SK-N-SH (cell line): ENCODE results near the gene TXNDC5. TPM values are rescaled to one million over a fixed set of nuclear protein-coding genes. Genes with fewer than 3 reads are reported as not detected.

Experiments used
- CTCF ChIA-PET: fragments of 300-600, 350-600 bp; formaldehyde crosslinking; extraction: SDS; loops from one replicate; lab custom pipeline; 2021; lab: Yijun Ruan, JAX
- POLR2A ChIA-PET: fragments of 350-600 bp; sonication (Branson Sonifier 250); formaldehyde crosslinking; extraction: SDS; loops from one replicate; lab custom pipeline; 2020; ENCODE audit warnings: antibody characterized with exemption, inconsistent platforms; lab: Yijun Ruan, JAX
- DNase-seq: peaks from one replicate; pipeline ENCODE4 v3.0.0; 2012
- H2AFZ ChIP-seq: fragments of 200-600 bp; sonication (generic); 2 replicates; pipeline ENCODE4 v1.8.1; 2016; ENCODE audit warnings: antibody characterized with exemption, mild to moderate bottlenecking, low read depth
- H3F3A ChIP-seq: fragments of 200-600 bp; sonication (generic); replicated peaks from 2 replicates; pipeline ENCODE3; 2016; ENCODE audit warnings: antibody characterized with exemption, mild to moderate bottlenecking; ENCODE audit not compliant: insufficient read depth
- H3K27ac ChIP-seq, 2 experiments: fragments of 200-500 bp in 1 of 2; fragments of 200-600 bp in 1 of 2; sonication (Bioruptor generic) in 1 of 2; sonication (generic), shearing (Covaris generic) in 1 of 2; 2 replicates each; pipeline versions ENCODE4 v1.5.1 to v1.6.1; 2014 to 2016; ENCODE audit warnings: low read depth in 2 of 2, inconsistent platforms in 1 of 2, low read length in 1 of 2, mild to moderate bottlenecking in 1 of 2, mixed read lengths in 1 of 2
- H3K27me3 ChIP-seq: fragments of 200-600 bp; sonication (generic), shearing (Covaris generic); 2 replicates; pipeline ENCODE4 v1.6.1; 2016; ENCODE audit warnings: mixed run types; ENCODE audit not compliant: insufficient read depth
- H3K36me3 ChIP-seq, 2 experiments: fragments of 200-500 bp in 1 of 2; fragments of 200-600 bp in 1 of 2; sonication (Bioruptor generic) in 1 of 2; sonication (generic) in 1 of 2; replicated peaks in 1 of 2; 2 replicates each; pipeline versions ENCODE3 to v1.5.1; 2014 to 2016; ENCODE audit warnings: low read length in 1 of 2, mild to moderate bottlenecking in 1 of 2; ENCODE audit not compliant: insufficient read depth in 2 of 2, control insufficient read depth in 1 of 2
- H3K4me1 ChIP-seq, 2 experiments: fragments of 200-500 bp in 1 of 2; fragments of 200-600 bp in 1 of 2; sonication (Bioruptor generic) in 1 of 2; sonication (generic), shearing (Covaris generic) in 1 of 2; 2 replicates each; pipeline versions ENCODE4 v1.5.1 to v1.6.1; 2014 to 2016; ENCODE audit warnings: low read depth in 1 of 2, low read length in 1 of 2, mixed run types in 1 of 2; ENCODE audit not compliant: insufficient read depth in 2 of 2, control insufficient read depth in 1 of 2
- H3K4me2 ChIP-seq: fragments of 200-600 bp; sonication (generic), shearing (Covaris generic); 2 replicates; pipeline ENCODE4 v1.6.1; 2017; ENCODE audit warnings: mixed run types
- H3K4me3 ChIP-seq, 2 experiments: fragments of 200-500 bp in 1 of 2; fragments of 200-600 bp in 1 of 2; sonication (Bioruptor generic) in 1 of 2; sonication (generic), shearing (Covaris generic) in 1 of 2; 2 replicates each; pipeline versions ENCODE4 v1.5.1 to v1.8.1; 2014 to 2016; ENCODE audit warnings: low read depth in 2 of 2, inconsistent platforms in 1 of 2, low read length in 1 of 2, mild to moderate bottlenecking in 1 of 2, mixed read lengths in 1 of 2, moderate library complexity in 1 of 2
- H3K79me2 ChIP-seq: fragments of 200-600 bp; sonication (generic); 2 replicates; pipeline ENCODE4 v1.8.1; 2017; ENCODE audit warnings: mild to moderate bottlenecking; ENCODE audit not compliant: insufficient read depth
- H3K9ac ChIP-seq: fragments of 200-600 bp; sonication (generic); 2 replicates; pipeline ENCODE4 v1.6.1; 2017; ENCODE audit warnings: mixed run types
- H3K9me2 ChIP-seq: fragments of 200-600 bp; sonication (generic); 2 replicates; pipeline ENCODE4 v1.6.1; 2017; ENCODE audit warnings: mixed run types
- H3K9me3 ChIP-seq: fragments of 200-600 bp; sonication (generic); 2 replicates; pipeline ENCODE4 v1.6.1; 2017; ENCODE audit warnings: mixed run types, mild to moderate bottlenecking, moderate library complexity
- H4K20me1 ChIP-seq: fragments of 200-600 bp; sonication (generic); 2 replicates; pipeline ENCODE4 v1.6.1; 2017; ENCODE audit warnings: mild to moderate bottlenecking, mixed run types; ENCODE audit not compliant: insufficient read depth
- CHD2 ChIP-seq: fragments of 150-350 bp; IDR thresholded peaks from 2 replicates; pipeline ENCODE4 v1.6.1; 2018; ENCODE audit warnings: low read length; ENCODE audit not compliant: partially characterized antibody
- EP300 ChIP-seq, 2 experiments: IDR thresholded peaks; 2 replicates each; pipeline versions ENCODE4 v1.4.0 to v1.6.1; 2012; ENCODE audit warnings: borderline replicate concordance in 1 of 2, low read depth in 1 of 2, low read length in 1 of 2
- FOXM1 ChIP-seq: IDR thresholded peaks from 2 replicates; pipeline ENCODE4 v1.4.0; 2012; ENCODE audit warnings: low read depth, mild to moderate bottlenecking
- GABPA ChIP-seq: IDR thresholded peaks from 2 replicates; pipeline ENCODE4 v1.4.0; 2012; ENCODE audit warnings: low read depth, mild to moderate bottlenecking
- MXI1 ChIP-seq: IDR thresholded peaks from 2 replicates; pipeline ENCODE4 v1.6.1; 2012; ENCODE audit warnings: mild to moderate bottlenecking, low read depth, low read length, improper control_type of control experiment
- NFIC ChIP-seq: IDR thresholded peaks from 2 replicates; pipeline ENCODE4 v1.4.0; 2012; ENCODE audit warnings: borderline replicate concordance
- NRF1 ChIP-seq: IDR thresholded peaks from 2 replicates; pipeline ENCODE4 v1.6.1; 2012; ENCODE audit warnings: low read depth, mild to moderate bottlenecking, low read length
- RXRA ChIP-seq: IDR thresholded peaks from 2 replicates; pipeline ENCODE4 v1.4.0; 2012; ENCODE audit warnings: low read depth, mild to moderate bottlenecking, borderline replicate concordance
- SMC3 ChIP-seq: IDR thresholded peaks from 2 replicates; pipeline ENCODE4 v1.6.1; 2012; ENCODE audit warnings: low read depth, low read length, improper control_type of control experiment
- TAF1 ChIP-seq: IDR thresholded peaks from 2 replicates; pipeline ENCODE4 v1.6.1; 2012; ENCODE audit warnings: low read depth, mild to moderate bottlenecking, low read length, moderate library complexity, borderline replicate concordance
- TCF12 ChIP-seq: IDR thresholded peaks from 2 replicates; pipeline ENCODE4 v1.4.0; 2012
- USF1 ChIP-seq: IDR thresholded peaks from 2 replicates; pipeline ENCODE4 v1.4.0; 2012; ENCODE audit warnings: low read depth, borderline replicate concordance
- USF2 ChIP-seq: fragments of 150-350 bp; IDR thresholded peaks from 2 replicates; pipeline ENCODE4 v1.6.1; 2017; ENCODE audit warnings: antibody characterized with exemption, low read length, low read depth, borderline replicate concordance
- ZBTB33 ChIP-seq: IDR thresholded peaks from 2 replicates; pipeline ENCODE4 v1.4.0; 2012; ENCODE audit warnings: low read depth, borderline replicate concordance
- WGBS: methylation state at CpG from one replicate; pipeline ENCODE4 v1.1.6; 2017; ENCODE audit warnings: low lambda C conversion rate; 5-methylcytosine and 5-hydroxymethylcytosine counted together
- polyA plus RNA-seq, 3 experiments: library from polyadenylated mRNA; depleted of rRNA; stranded (reverse); fragments of >200 nt; gene quantifications; 2 replicates each; pipeline ENCODE4 v1.2.3, GENCODE V29; 2012
- TF ChIP-seq, protein P1 (sequence below): IDR thresholded peaks from 2 replicates; pipeline ENCODE4 v1.4.0; 2012; ENCODE audit warnings: low read depth
- TF ChIP-seq, protein P2 (sequence below): fragments of 150-350 bp; IDR thresholded peaks from 2 replicates; pipeline ENCODE4 v1.6.1; 2016; ENCODE audit warnings: mild to moderate bottlenecking, low read depth, low read length

The TXNDC5 gene
- polyA plus RNA-seq, 1 of the 3 experiments (the other 2 are of a cell fraction), result 187 TPM

DNA sequence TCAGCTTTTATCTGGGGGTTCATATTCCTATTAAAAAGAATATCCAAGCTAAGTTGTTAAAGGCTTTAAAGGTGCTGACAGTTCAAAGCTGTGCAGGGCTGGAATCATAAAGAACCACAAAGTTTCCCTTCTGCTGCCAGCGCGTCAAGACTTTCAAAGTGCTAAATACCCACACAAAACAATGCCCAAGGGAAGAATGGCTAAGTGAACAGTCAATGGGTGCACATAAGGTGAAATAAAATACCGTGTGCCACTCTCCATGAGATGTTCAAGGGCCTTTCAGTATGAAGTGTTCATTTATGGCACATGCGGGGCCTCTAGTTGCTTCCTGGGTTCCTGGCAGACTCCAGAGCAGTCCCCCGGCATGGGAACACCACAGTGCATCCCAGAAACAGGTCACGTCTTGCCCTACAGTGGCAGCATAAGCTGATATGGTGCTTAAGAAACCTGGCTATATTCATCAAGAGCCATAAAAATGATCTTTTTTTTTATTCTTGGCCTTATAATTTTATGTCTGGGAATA is 14.1 kb downstream of the TXNDC5 start:
- H3K4me1 ChIP-seq, result peaks cover 0 to 9% of the 10 kb centered on the region in 2 experiments; a peak in 1 of 4 replicates
- H3K4me3 ChIP-seq, result no peak overlapping the region
- H3K27me3 ChIP-seq, result no peaks in the 10 kb centered on the region
- H2AFZ ChIP-seq, result no peak overlapping the region
- H3K4me2 ChIP-seq, result no peak overlapping the region
- H3K9ac ChIP-seq, result no peak overlapping the region
- H4K20me1 ChIP-seq, result 0 out of 2 replicates have a peak, but pooled peaks cover 3% of the 10 kb centered on the region
- peaks cover 62 to 87% of the 10 kb centered on the region in 2 experiments for H3K36me3 ChIP-seq
- no peaks in the 10 kb centered on the region for H3K9me3 ChIP-seq
- H3F3A ChIP-seq, result peaks cover 4% of the 10 kb centered on the region
- no peak overlapping the region for H3K27ac ChIP-seq
- no peaks in the 10 kb centered on the region for H3K9me2 ChIP-seq
- 97% methylated on average over 6 of the region's 6 CpGs for WGBS
- DNase-seq, result no peak
- POLR2A ChIA-PET, result no interaction called here
- no peak for TF ChIP-seq SMC3
- no peak for TF ChIP-seq MXI1
- no peak for TF ChIP-seq EP300 (IDR thresholded peaks at IDR 0.05; ENCODE audit: borderline replicate concordance in 1 of 2, low read depth in 1 of 2, low read length in 1 of 2)
- no peak for TF ChIP-seq NFIC
- TF ChIP-seq ZBTB33, result no peak
- no peak for TF ChIP-seq NRF1
- TF ChIP-seq CHD2, result no peak
- TF ChIP-seq FOXM1, result no peak
- no peak for TF ChIP-seq TCF12
- TF ChIP-seq USF2, result no peak
- TF ChIP-seq, protein P1, sequence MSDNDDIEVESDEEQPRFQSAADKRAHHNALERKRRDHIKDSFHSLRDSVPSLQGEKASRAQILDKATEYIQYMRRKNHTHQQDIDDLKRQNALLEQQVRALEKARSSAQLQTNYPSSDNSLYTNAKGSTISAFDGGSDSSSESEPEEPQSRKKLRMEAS, result no peak
- TF ChIP-seq, protein P2, sequence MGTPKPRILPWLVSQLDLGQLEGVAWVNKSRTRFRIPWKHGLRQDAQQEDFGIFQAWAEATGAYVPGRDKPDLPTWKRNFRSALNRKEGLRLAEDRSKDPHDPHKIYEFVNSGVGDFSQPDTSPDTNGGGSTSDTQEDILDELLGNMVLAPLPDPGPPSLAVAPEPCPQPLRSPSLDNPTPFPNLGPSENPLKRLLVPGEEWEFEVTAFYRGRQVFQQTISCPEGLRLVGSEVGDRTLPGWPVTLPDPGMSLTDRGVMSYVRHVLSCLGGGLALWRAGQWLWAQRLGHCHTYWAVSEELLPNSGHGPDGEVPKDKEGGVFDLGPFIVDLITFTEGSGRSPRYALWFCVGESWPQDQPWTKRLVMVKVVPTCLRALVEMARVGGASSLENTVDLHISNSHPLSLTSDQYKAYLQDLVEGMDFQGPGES, result no peak
- TF ChIP-seq RXRA, result no peak
- TF ChIP-seq, all 33 proteins: peak for 0
- peaks cover 3% of the 10 kb centered on the region for H3K79me2 ChIP-seq
- CTCF ChIA-PET, result no interaction called here

- Histone ChIP-seq H3K9me3 (no peaks in the 10 kb centered on the region), H3K9me2 (no peaks in the 10 kb centered on the region), H3F3A (peaks cover 4% of the 10 kb centered on the region), H3K36me3 (peaks cover 68 to 87% of the 10 kb centered on the region in 2 experiments), H3K27me3 (no peaks in the 10 kb centered on the region), H3K4me3 (no peak overlapping the region), H2AFZ (no peak overlapping the region), H3K9ac (no peak overlapping the region), H3K4me1 (peaks cover 0 to 9% of the 10 kb centered on the region in 2 experiments; a peak in 1 of 4 replicates), H3K4me2 (no peak overlapping the region), H3K79me2 (peaks cover 2% of the 10 kb centered on the region; the same call in 1 of the 2 replicates), H3K27ac (no peak overlapping the region; a peak in 1 of 4 replicates), H4K20me1 (no peaks in the 10 kb centered on the region)
- POLR2A ChIA-PET, result no interaction called here
- CTCF ChIA-PET, result interaction anchor here (1.1 kb wide), 1 partner anchor 15 kb away, joined by 3 read pairs; no protein-coding TSS in a partner anchor
- DNase-seq, result no peak
- 96% methylated on average over 5 of the region's 7 CpGs for WGBS
- TF ChIP-seq GABPA (no peak), TAF1 (no peak), ZBTB33 (no peak), NRF1 (no peak), SMC3 (no peak), USF1 (no peak)
- TF ChIP-seq, protein P1, result no peak
Observed at GRCh38 chr6:7895125-7895423, 15.5 kb downstream of the TXNDC5 start.
